Osteoblast (primary cell): ENCODE results near the gene TBXAS1. TPM values are rescaled to one million over a fixed set of nuclear protein-coding genes. Genes with fewer than 3 reads are reported as not detected.

Experiments
- DNase-seq: peaks from one replicate; pipeline ENCODE4 v3.0.0; 2011; ENCODE audit warnings: low spot score, mixed read lengths; ENCODE audit not compliant: insufficient read length; ENCODE audit errors: missing footprints
- H2AFZ ChIP-seq: 2 replicates; pipeline ENCODE4 v1.6.0; 2011; ENCODE audit warnings: mild to moderate bottlenecking, low read length
- H3K27ac ChIP-seq: 2 replicates; pipeline ENCODE4 v1.5.1; 2011; ENCODE audit warnings: mild to moderate bottlenecking, low read depth, low read length, moderate library complexity
- H3K27me3 ChIP-seq: 2 replicates; pipeline ENCODE4 v1.6.0; 2012; ENCODE audit warnings: mild to moderate bottlenecking, control low read depth, inconsistent platforms, low read length, moderate library complexity; ENCODE audit not compliant: insufficient read depth
- H3K36me3 ChIP-seq: 2 replicates; pipeline ENCODE4 v1.5.1; 2011; ENCODE audit warnings: mild to moderate bottlenecking, low read length, control low read depth, moderate library complexity; ENCODE audit not compliant: insufficient read depth
- H3K4me1 ChIP-seq: 2 replicates; pipeline ENCODE4 v1.5.1; 2011; ENCODE audit warnings: mild to moderate bottlenecking, low read length, control low read depth, moderate library complexity; ENCODE audit not compliant: insufficient read depth
- H3K4me2 ChIP-seq: 2 replicates; pipeline ENCODE4 v1.6.0; 2011; ENCODE audit warnings: mild to moderate bottlenecking, low read length; ENCODE audit not compliant: insufficient read depth
- H3K4me3 ChIP-seq: fragments of 200-600 bp; sonication (generic); 3 replicates; pipeline ENCODE4 v1.5.1; 2012; ENCODE audit warnings: mild to moderate bottlenecking, low read length, inconsistent platforms; ENCODE audit not compliant: insufficient read depth
- H3K79me2 ChIP-seq: 2 replicates; pipeline ENCODE4 v1.6.0; 2012; ENCODE audit warnings: mild to moderate bottlenecking, low read length, control low read depth, inconsistent platforms; ENCODE audit not compliant: insufficient read depth
- H3K9me3 ChIP-seq: 2 replicates; pipeline ENCODE4 v1.5.1; 2011; ENCODE audit warnings: low read depth, low read length, control low read depth
- H4K20me1 ChIP-seq: 2 replicates; pipeline ENCODE4 v1.6.0; 2012; ENCODE audit warnings: mild to moderate bottlenecking, low read length, control low read depth; ENCODE audit not compliant: insufficient read depth
- CTCF ChIP-seq: IDR thresholded peaks from 2 replicates; pipeline ENCODE4 v1.5.1; 2011; ENCODE audit warnings: mild to moderate bottlenecking, low read depth, low read length, moderate library complexity; ENCODE audit errors: extremely low read depth
- total RNA-seq: library from RNA; depleted of rRNA; stranded (reverse); fragments of >200 nt; gene quantifications from 2 replicates; pipeline ENCODE4 v1.2.3, GENCODE V29; 2012

The TBXAS1 gene
- total RNA-seq, 1 donor = 0.72 TPM

- no peak overlapping the region for H3K27ac ChIP-seq
- peaks cover 4% of the 10 kb centered on the region for H3K4me1 ChIP-seq
- no peak overlapping the region for H2AFZ ChIP-seq
- H3K4me3 ChIP-seq = no peak overlapping the region
- TF ChIP-seq CTCF = no peak
- H3K4me2 ChIP-seq = no peak overlapping the region
- no peaks in the 10 kb centered on the region for H4K20me1 ChIP-seq
- DNase-seq = no peak
- no peaks in the 10 kb centered on the region for H3K9me3 ChIP-seq
- no peaks in the 10 kb centered on the region for H3K36me3 ChIP-seq
- no peaks in the 10 kb centered on the region for H3K79me2 ChIP-seq
- no peaks in the 10 kb centered on the region for H3K27me3 ChIP-seq
These were observed 162.8 kb downstream of the TBXAS1 start for GRCh38 chr7:139991911-139992310.

GRCh38 chr7:139992353-139993044 lies 163.4 kb downstream of the TBXAS1 start:
- Histone ChIP-seq H3K27ac (no peak overlapping the region), H3K4me3 (no peak overlapping the region), H3K27me3 (no peaks in the 10 kb centered on the region), H3K4me2 (no peak overlapping the region), H2AFZ (no peak overlapping the region), H3K36me3 (no peaks in the 10 kb centered on the region), H3K9me3 (no peaks in the 10 kb centered on the region), H4K20me1 (no peaks in the 10 kb centered on the region), H3K79me2 (no peaks in the 10 kb centered on the region), H3K4me1 (peaks cover 4% of the 10 kb centered on the region)
- no peak for TF ChIP-seq CTCF
- DNase-seq = no peak

GRCh38 chr7:139993169-139993568 lies 164.1 kb downstream of the TBXAS1 start:
- Histone ChIP-seq H4K20me1 (no peaks in the 10 kb centered on the region), H3K4me1 (peaks cover 4% of the 10 kb centered on the region), H3K79me2 (no peaks in the 10 kb centered on the region), H3K36me3 (no peaks in the 10 kb centered on the region), H3K4me2 (no peak overlapping the region), H3K4me3 (no peak overlapping the region), H3K9me3 (no peaks in the 10 kb centered on the region), H2AFZ (no peak overlapping the region), H3K27ac (no peak overlapping the region), H3K27me3 (no peaks in the 10 kb centered on the region)
- no peak for DNase-seq
- no peak for TF ChIP-seq CTCF

GRCh38 chr7:139993592-139993991 lies 164.5 kb downstream of the TBXAS1 start:
- no peaks in the 10 kb centered on the region for H4K20me1 ChIP-seq
- H3K9me3 ChIP-seq = no peaks in the 10 kb centered on the region
- no peak overlapping the region for H3K4me2 ChIP-seq
- H2AFZ ChIP-seq = no peak overlapping the region
- no peaks in the 10 kb centered on the region for H3K79me2 ChIP-seq
- no peak overlapping the region for H3K27ac ChIP-seq
- peaks cover 4% of the 10 kb centered on the region for H3K4me1 ChIP-seq
- no peak for TF ChIP-seq CTCF
- H3K4me3 ChIP-seq = no peak overlapping the region
- no peaks in the 10 kb centered on the region for H3K27me3 ChIP-seq
- no peaks in the 10 kb centered on the region for H3K36me3 ChIP-seq
- no peak for DNase-seq
